DOHH2 (cell line): ENCODE data around the gene TRIP6.

Source experiments
- H3F3A ChIP-seq: fragments of 200-600 bp; sonication (generic), shearing (Covaris generic); 2 replicates; pipeline ENCODE4 v1.6.0; 2016; ENCODE audit warnings: antibody characterized with exemption, mild to moderate bottlenecking; ENCODE audit not compliant: control insufficient read depth, insufficient read depth
- H3K27ac ChIP-seq: fragments of 200-600 bp; sonication (generic); 2 replicates; pipeline ENCODE4 v1.5.1; 2014; ENCODE audit warnings: low read depth, mild to moderate bottlenecking, low read length, moderate library complexity
- H3K27me3 ChIP-seq: fragments of 200-600 bp; sonication (generic); 2 replicates; pipeline ENCODE4 v1.6.1; 2014; ENCODE audit warnings: mild to moderate bottlenecking, low read length, mixed read lengths; ENCODE audit not compliant: control insufficient read depth
- H3K36me3 ChIP-seq: fragments of 200-600 bp; sonication (generic); 2 replicates; pipeline ENCODE4 v1.6.1; 2014; ENCODE audit warnings: mild to moderate bottlenecking, low read length, moderate library complexity, mixed read lengths; ENCODE audit not compliant: control insufficient read depth
- H3K4me1 ChIP-seq: fragments of 200-600 bp; sonication (generic); 2 replicates; pipeline ENCODE4 v1.6.1; 2014; ENCODE audit warnings: mild to moderate bottlenecking, low read length, mixed read lengths; ENCODE audit not compliant: control insufficient read depth
- H3K4me2 ChIP-seq: fragments of 200-600 bp; sonication (generic); 2 replicates; pipeline ENCODE4 v1.6.0; 2014; ENCODE audit warnings: mild to moderate bottlenecking, low read length, moderate library complexity
- H3K4me3 ChIP-seq: fragments of 200-600 bp; sonication (generic); 2 replicates; pipeline ENCODE4 v1.5.1; 2014; ENCODE audit warnings: mild to moderate bottlenecking, low read length, mixed read lengths
- H3K79me2 ChIP-seq: fragments of 200-600 bp; sonication (generic); 2 replicates; pipeline ENCODE4 v1.6.1; 2014; ENCODE audit warnings: mild to moderate bottlenecking, low read length, mixed read lengths; ENCODE audit not compliant: control insufficient read depth
- H3K9me2 ChIP-seq: fragments of 200-600 bp; sonication (generic); replicated peaks from 2 replicates; pipeline ENCODE4 v1.6.1; 2014; ENCODE audit warnings: mild to moderate bottlenecking, low read length, mixed read lengths; ENCODE audit not compliant: control insufficient read depth
- H3K9me3 ChIP-seq: fragments of 200-600 bp; sonication (generic); 2 replicates; pipeline ENCODE4 v1.6.1; 2014; ENCODE audit warnings: antibody characterized with exemption, low read length, mixed read lengths; ENCODE audit not compliant: control insufficient read depth, insufficient read depth
- H4K20me1 ChIP-seq: fragments of 200-600 bp; sonication (generic); 2 replicates; pipeline ENCODE4 v1.6.0; 2014; ENCODE audit warnings: low read depth, mild to moderate bottlenecking, antibody characterized with exemption, low read length, moderate library complexity; ENCODE audit not compliant: control insufficient read depth, insufficient read depth
- EZH2phosphoT487 ChIP-seq: fragments of 200-600 bp; sonication (generic); IDR thresholded peaks from 2 replicates; pipeline ENCODE4 v1.6.1; 2017; ENCODE audit warnings: borderline replicate concordance, mild to moderate bottlenecking, antibody characterized with exemption, low read length, moderate library complexity, mixed read lengths
- TF ChIP-seq, protein P1 (sequence below): fragments of 200-600 bp; sonication (generic); IDR thresholded peaks from one replicate; pipeline ENCODE4 v1.5.1; 2014; ENCODE audit warnings: antibody characterized with exemption, mild to moderate bottlenecking, low read depth, low read length; ENCODE audit not compliant: poor library complexity, severe bottlenecking

Gene TRIP6, protein sequence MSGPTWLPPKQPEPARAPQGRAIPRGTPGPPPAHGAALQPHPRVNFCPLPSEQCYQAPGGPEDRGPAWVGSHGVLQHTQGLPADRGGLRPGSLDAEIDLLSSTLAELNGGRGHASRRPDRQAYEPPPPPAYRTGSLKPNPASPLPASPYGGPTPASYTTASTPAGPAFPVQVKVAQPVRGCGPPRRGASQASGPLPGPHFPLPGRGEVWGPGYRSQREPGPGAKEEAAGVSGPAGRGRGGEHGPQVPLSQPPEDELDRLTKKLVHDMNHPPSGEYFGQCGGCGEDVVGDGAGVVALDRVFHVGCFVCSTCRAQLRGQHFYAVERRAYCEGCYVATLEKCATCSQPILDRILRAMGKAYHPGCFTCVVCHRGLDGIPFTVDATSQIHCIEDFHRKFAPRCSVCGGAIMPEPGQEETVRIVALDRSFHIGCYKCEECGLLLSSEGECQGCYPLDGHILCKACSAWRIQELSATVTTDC

DNA sequence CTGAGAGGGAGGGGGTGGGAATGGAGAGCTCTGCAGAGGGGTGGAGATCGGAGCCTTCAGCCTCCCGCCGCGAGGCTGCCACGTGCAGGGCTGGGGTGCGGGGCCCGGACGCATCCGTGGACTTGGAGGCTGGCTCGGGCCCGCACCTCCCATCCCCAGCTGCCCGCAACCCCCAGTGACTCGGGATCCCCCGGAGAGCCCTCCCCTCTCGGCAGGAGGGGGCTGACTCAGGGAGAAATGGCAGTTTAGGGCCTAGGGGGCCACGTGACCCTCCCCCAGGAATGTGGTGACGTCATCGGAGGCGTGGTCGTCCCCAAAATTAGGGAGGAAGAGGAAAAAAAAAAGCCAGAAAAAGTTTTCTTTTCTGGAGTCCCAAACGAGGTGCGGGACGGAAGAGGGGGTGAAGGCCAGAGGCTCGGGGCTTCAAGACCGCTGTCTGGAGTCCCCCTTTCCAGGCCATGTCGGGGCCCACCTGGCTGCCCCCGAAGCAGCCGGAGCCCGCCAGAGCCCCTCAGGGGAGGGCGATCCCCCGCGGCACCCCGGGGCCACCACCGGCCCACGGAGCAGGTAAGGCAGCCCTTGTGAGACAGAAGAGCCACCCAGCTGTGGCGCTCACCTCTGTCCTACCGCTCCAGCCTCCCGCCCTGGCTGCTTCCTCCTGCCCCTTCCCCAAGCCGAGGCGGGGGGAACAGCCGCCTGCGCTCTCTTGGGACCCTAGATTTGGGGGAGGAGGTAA is at the start of gene TRIP6:
TRIP6 (plus strand) TSS at position 348 of the 736 bp plus-strand sequence; CDS start at position 459, 111 bp downstream.
- Histone ChIP-seq H3K27me3 (no peaks in the 10 kb centered on the region), H3K79me2 (peaks cover 42% of the 10 kb centered on the region), H3K4me1 (peaks cover 32% of the 10 kb centered on the region), H3F3A (peaks cover 6% of the 10 kb centered on the region), H3K9me3 (no peaks in the 10 kb centered on the region), H3K27ac (peak within 1 kb of the TSS; percentile 70), H3K4me3 (peak within 1 kb of the TSS; percentile 80), H4K20me1 (no peaks in the 10 kb centered on the region), H3K36me3 (peaks cover 42% of the 10 kb centered on the region), H3K9me2 (no peaks in the 10 kb centered on the region), H3K4me2 (peak within 1 kb of the TSS; percentile 86)
- TF ChIP-seq, protein P1, sequence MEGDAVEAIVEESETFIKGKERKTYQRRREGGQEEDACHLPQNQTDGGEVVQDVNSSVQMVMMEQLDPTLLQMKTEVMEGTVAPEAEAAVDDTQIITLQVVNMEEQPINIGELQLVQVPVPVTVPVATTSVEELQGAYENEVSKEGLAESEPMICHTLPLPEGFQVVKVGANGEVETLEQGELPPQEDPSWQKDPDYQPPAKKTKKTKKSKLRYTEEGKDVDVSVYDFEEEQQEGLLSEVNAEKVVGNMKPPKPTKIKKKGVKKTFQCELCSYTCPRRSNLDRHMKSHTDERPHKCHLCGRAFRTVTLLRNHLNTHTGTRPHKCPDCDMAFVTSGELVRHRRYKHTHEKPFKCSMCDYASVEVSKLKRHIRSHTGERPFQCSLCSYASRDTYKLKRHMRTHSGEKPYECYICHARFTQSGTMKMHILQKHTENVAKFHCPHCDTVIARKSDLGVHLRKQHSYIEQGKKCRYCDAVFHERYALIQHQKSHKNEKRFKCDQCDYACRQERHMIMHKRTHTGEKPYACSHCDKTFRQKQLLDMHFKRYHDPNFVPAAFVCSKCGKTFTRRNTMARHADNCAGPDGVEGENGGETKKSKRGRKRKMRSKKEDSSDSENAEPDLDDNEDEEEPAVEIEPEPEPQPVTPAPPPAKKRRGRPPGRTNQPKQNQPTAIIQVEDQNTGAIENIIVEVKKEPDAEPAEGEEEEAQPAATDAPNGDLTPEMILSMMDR, result no peak

DNA sequence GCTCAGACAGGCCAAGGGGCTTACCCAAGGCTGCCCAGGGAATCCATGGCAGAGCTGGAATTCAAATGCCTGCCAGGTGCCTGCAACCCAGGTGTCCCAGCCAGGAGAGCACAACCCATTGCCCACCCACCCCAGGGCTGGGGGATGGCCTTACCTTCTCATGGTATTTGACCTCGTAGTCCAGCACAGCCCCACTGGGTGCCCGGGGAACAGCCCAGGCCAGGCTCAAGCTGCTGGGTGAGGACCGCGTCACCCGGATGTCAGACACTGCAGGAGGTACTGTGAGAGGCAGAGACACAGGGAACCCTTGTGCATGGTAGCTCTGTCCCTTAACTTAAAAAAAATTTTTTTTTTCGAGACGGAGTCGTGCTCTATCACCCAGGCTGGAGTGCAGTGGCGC is 48.8 kb upstream of the TRIP6 start:
- H3K4me3 ChIP-seq, result no peak overlapping the region
- H3K4me1 ChIP-seq, result no peaks in the 10 kb centered on the region
- TF ChIP-seq EZH2phosphoT487, result no peak
- TF ChIP-seq, protein P1, result no peak
- no peaks in the 10 kb centered on the region for H3K79me2 ChIP-seq
- H4K20me1 ChIP-seq, result no peaks in the 10 kb centered on the region
- H3F3A ChIP-seq, result no peaks in the 10 kb centered on the region
- H3K4me2 ChIP-seq, result no peak overlapping the region
- no peak overlapping the region for H3K27ac ChIP-seq
- no peaks in the 10 kb centered on the region for H3K9me2 ChIP-seq
- H3K9me3 ChIP-seq, result no peaks in the 10 kb centered on the region
- no peaks in the 10 kb centered on the region for H3K36me3 ChIP-seq
- no peaks in the 10 kb centered on the region for H3K27me3 ChIP-seq

DNA sequence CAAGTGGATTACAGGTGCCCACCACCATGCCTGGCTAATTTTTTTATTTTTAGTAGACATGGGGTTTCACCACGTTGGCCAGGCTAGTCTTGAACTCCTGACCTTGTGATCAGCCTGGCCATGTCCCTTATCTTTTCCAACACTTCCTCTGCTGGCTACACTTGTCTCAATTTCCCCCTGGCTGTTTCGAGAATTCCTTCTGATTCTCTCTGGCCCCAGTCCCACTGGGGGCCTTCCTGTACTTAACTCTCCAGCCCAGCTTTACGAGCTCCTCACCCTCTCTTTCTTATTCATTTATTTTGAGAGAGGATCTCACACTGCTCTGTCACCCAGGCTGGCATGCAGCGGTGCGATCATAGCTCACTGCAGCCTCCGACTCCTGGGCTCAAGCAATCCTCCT is 48.4 kb upstream of the TRIP6 start:
- Histone ChIP-seq H3K4me1 (no peaks in the 10 kb centered on the region), H3K27me3 (no peaks in the 10 kb centered on the region), H3K4me3 (no peak overlapping the region), H3K9me2 (no peaks in the 10 kb centered on the region), H3K4me2 (no peak overlapping the region), H3K27ac (no peak overlapping the region), H3K9me3 (no peaks in the 10 kb centered on the region), H4K20me1 (no peaks in the 10 kb centered on the region), H3K36me3 (no peaks in the 10 kb centered on the region), H3K79me2 (no peaks in the 10 kb centered on the region), H3F3A (no peaks in the 10 kb centered on the region)
- TF ChIP-seq EZH2phosphoT487, result no peak
- TF ChIP-seq, protein P1, result no peak
